Esophagus muscularis mucosa (tissue), 4 donors: Measurements from ENCODE around the gene PIN1.

Experiments
- CTCF ChIP-seq, 3 experiments: fragments of 200-600 bp in 2 of 3; fragments of 450-650 bp in 1 of 3; sonication (generic) in 2 of 3; IDR thresholded peaks; one replicate each; pipeline ENCODE4 v1.5.1; 2017 to 2019; ENCODE audit warnings: antibody characterized with exemption in 3 of 3, mild to moderate bottlenecking in 2 of 3, moderate library complexity in 1 of 3
- EP300 ChIP-seq: sonication (generic); formaldehyde crosslinking; IDR thresholded peaks from one replicate; pipeline ENCODE4 v1.6.1; 2017; ENCODE audit warnings: antibody characterized with exemption
- POLR2A ChIP-seq: fragments of 450-650 bp; IDR thresholded peaks from one replicate; pipeline ENCODE4 v1.6.1; 2017; ENCODE audit warnings: antibody characterized with exemption, moderate library complexity, mild to moderate bottlenecking, low read depth
- POLR2AphosphoS5 ChIP-seq, 2 donors: sonication (generic); formaldehyde crosslinking; IDR thresholded peaks; one replicate each; pipeline ENCODE4 v1.6.1; 2017; ENCODE audit warnings: antibody characterized with exemption in 2 of 2

GRCh38 chr19:9858766-9859165 is 23.6 kb downstream of the PIN1 start:
- TF ChIP-seq POLR2AphosphoS5 (IDR thresholded peaks at IDR 0.05) = no peak
- no peak for TF ChIP-seq CTCF (IDR thresholded peaks at IDR 0.05)
- no peak for TF ChIP-seq POLR2A
- no peak for TF ChIP-seq EP300
